Ovary (tissue), 3 donors: Measurements from ENCODE around the gene TIMP2.

Experiments
- EP300 ChIP-seq: sonication (generic); formaldehyde crosslinking; IDR thresholded peaks from one replicate; pipeline ENCODE4 v1.6.1; 2017; ENCODE audit warnings: antibody characterized with exemption
- TF ChIP-seq, protein P1 (sequence below), 3 donors: fragments of 450-650 bp in 2 of 3; fragments of 200-600 bp in 1 of 3; IDR thresholded peaks; one replicate each; pipeline versions ENCODE4 v1.5.1 to v1.8.0; 2016 to 2022; ENCODE audit warnings: antibody characterized with exemption in 3 of 3, mild to moderate bottlenecking in 1 of 3
- donor health status: DM: no; HTN: no; CAD: no.

DNA sequence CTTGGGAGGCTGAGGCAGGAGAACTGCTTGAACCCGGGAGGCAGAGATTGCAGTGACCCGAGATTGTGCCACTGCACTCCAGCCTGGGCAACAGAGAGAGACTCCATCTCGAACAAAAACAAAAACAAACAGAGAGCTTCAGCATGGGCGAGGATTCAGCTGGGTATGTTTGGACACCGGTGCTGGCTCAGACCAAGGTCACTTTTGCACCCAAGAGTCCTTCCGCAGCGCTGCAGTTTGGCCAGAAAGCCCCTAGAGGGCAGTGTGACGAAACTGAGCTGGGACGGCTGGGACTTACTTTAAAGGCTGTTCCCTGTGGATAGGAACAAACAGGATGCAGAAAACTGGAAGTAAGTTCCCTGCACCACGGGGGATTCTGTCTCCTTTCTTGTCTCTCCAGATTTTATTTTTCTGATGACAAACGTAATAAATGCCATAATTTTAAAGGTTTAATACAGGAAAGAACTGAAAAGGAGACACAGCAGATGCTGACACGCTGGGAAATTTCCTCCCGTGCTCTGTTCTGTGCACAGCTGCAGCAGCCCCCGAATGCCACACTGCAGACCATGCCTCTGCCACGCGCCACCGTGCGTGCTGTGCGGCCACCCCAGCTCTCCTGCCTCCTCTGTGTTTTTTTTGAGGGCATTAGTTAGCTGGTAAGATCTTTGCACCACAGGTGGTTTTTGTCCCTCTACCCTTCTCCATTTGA, 59.4 kb downstream of the TIMP2 start:
- TF ChIP-seq, protein P1, sequence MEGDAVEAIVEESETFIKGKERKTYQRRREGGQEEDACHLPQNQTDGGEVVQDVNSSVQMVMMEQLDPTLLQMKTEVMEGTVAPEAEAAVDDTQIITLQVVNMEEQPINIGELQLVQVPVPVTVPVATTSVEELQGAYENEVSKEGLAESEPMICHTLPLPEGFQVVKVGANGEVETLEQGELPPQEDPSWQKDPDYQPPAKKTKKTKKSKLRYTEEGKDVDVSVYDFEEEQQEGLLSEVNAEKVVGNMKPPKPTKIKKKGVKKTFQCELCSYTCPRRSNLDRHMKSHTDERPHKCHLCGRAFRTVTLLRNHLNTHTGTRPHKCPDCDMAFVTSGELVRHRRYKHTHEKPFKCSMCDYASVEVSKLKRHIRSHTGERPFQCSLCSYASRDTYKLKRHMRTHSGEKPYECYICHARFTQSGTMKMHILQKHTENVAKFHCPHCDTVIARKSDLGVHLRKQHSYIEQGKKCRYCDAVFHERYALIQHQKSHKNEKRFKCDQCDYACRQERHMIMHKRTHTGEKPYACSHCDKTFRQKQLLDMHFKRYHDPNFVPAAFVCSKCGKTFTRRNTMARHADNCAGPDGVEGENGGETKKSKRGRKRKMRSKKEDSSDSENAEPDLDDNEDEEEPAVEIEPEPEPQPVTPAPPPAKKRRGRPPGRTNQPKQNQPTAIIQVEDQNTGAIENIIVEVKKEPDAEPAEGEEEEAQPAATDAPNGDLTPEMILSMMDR (IDR thresholded peaks at IDR 0.05), result peak; percentile 81 to 89 (median 88)
- no peak for TF ChIP-seq EP300
